ENCODE results near the gene LRRFIP2.

The LRRFIP2 gene

DNA sequence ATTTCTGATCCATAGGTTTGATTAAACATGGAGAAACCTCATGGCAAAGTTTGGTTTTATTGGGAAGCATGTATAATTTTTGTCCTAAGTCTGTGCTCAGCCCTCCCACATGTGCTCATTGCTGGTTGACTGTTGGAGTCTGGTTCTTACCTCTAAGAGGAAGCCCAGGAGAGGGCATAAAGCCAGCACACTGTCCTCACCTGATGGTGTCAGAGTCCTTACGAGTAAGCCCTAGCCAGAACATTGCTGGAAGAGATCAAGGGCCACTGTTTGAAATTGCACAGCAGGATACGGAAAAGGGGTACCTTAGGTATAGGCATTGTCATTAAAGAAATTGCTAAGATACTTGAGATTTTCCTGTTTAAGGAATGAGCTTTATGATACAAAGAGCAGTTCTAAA, 159.8 kb downstream of the LRRFIP2 start:
- TF ChIP-seq, protein P1, sequence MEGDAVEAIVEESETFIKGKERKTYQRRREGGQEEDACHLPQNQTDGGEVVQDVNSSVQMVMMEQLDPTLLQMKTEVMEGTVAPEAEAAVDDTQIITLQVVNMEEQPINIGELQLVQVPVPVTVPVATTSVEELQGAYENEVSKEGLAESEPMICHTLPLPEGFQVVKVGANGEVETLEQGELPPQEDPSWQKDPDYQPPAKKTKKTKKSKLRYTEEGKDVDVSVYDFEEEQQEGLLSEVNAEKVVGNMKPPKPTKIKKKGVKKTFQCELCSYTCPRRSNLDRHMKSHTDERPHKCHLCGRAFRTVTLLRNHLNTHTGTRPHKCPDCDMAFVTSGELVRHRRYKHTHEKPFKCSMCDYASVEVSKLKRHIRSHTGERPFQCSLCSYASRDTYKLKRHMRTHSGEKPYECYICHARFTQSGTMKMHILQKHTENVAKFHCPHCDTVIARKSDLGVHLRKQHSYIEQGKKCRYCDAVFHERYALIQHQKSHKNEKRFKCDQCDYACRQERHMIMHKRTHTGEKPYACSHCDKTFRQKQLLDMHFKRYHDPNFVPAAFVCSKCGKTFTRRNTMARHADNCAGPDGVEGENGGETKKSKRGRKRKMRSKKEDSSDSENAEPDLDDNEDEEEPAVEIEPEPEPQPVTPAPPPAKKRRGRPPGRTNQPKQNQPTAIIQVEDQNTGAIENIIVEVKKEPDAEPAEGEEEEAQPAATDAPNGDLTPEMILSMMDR (conservative IDR thresholded peaks at IDR 0.05; ENCODE audit: low read length): no peak
- no peak for TF ChIP-seq EZH2phosphoT487 (IDR thresholded peaks at IDR 0.05; ENCODE audit: borderline replicate concordance)
- H2AFZ ChIP-seq (ENCODE audit: low read length): no peak overlapping the region
- no peaks in the 10 kb centered on the region for H3F3A ChIP-seq (ENCODE audit: low read depth)
- H3K27me3 ChIP-seq (ENCODE audit: insufficient read depth, low read length, poor library complexity, severe bottlenecking): no peaks in the 10 kb centered on the region
- peaks cover 75% of the 10 kb centered on the region; the same call in 1 of the 2 replicates for H3K36me3 ChIP-seq (ENCODE audit: insufficient read depth, low read length)
- H3K9ac ChIP-seq (ENCODE audit: low read depth, low read length, poor library complexity, severe bottlenecking): no peak overlapping the region
- H3K9me2 ChIP-seq (replicated peaks; ENCODE audit: low read depth, low read length): no peaks in the 10 kb centered on the region
- no peak overlapping the region for H3K4me3 ChIP-seq (ENCODE audit: low read length, poor library complexity, severe bottlenecking)
- no peaks in the 10 kb centered on the region for H4K20me1 ChIP-seq (ENCODE audit: insufficient read depth, low read length, poor library complexity, severe bottlenecking)
- no peaks in the 10 kb centered on the region for H3K4me1 ChIP-seq (ENCODE audit: insufficient read depth, low read length, poor library complexity, severe bottlenecking)
- H3K4me2 ChIP-seq (ENCODE audit: low read depth, low read length, poor library complexity, severe bottlenecking): no peak overlapping the region
- H3K9me3 ChIP-seq (ENCODE audit: insufficient read depth, low read depth, low read length): no peaks in the 10 kb centered on the region
- H3K79me2 ChIP-seq (ENCODE audit: insufficient read depth, low read length): no peaks in the 10 kb centered on the region

All from Loucy (cell line).